NK-92 (cell line): ENCODE data around the gene TJP2.
"Not testable (repeated sequence)": the region's sequence is repeated elsewhere in the genome, so short reads cannot be mapped to it uniquely, and the experiment has no call there.

Source experiments
- DNase-seq: peaks from one replicate; lab custom pipeline; 2025; ENCODE audit not compliant: unreplicated experiment; lab: John Stamatoyannopoulos, UW

The TJP2 gene

DNA sequence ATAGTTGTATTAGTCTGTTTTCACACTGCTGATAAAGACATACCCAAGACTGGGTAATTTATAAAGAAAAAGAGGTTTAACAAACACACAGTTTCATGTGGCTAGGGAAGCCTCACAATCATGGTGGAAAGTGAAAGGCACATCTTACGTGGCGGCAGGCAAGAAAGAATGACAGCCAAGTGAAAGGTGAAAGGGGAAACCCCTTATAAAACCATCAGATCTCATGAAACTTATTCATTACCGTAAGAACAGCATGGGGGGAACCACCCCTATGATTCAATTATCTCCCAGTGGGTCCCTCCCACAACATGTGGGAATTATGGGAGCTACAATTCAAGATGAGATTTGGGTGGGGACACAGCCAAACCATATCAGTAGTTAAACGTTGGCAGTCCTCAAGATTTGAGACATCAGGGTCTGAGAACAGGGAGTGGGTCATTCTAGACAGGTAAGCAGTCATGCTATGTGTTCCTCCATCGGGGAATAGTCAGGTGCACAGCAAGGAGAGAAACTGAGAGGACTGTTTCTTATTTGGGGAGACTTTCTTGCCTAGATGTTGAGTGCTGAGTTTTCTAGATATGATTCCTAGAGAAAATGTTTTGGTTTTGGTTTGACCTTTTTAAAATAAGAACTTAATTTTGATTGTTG is 105.1 kb downstream of the TJP2 start:
- no peak for DNase-seq

DNA sequence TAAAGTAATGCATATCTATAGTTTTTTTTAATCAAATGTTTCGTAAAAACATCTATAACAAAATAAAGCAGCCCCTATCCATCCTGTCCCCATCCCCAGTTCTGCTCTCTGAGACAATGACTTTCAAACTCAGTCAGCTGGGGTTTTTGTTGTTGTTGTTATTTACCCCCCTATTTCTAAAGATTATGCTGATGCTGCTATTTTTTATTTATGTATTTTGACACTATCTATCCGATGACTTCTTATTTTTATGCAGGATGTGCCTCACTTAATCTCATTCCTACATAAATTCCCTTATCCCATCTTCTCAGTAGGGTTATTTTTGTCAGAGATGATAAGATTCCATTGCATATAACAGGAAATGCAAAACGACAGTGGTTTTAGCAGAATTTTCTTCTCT is 105.7 kb downstream of the TJP2 start:
- no peak for DNase-seq

DNA sequence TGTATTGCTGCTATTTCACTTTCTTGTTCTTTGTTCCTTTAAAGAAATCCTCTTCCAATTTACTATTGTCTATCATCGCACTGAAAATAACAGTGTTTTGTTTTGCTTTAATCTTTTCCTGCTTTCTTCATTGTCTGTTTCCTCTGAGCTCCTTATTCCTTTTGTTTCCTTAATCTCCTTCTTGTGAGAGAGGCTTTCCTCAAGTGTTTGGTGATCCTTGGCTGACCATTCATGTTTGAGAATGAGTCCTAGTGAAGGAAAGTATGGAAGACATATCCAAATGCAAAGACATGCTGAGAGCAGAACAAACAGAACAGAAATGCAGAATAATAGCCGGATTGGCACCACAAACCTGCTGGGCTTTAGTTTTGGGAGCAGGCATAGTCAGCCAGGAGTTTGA is 108.9 kb downstream of the TJP2 start:
- no peak for DNase-seq

DNA sequence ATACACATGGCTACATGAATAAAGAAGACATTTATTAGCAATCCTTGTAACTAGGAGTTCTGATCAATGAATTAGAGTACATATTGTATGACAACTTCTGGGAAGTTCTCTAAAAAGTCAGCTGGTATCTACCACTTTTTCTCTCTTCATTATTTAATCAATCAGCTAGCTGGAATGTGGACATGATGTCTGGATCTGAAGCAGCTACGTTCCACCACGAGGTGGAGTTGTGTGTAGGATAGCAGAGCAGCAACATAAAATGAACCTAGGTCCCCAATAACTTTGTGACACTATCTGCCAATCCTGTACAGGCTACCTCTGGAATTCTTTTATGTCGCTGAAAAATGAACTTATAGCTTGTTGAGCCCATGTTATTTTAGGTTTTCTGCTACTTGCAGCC is 118.0 kb downstream of the TJP2 start:
- DNase-seq, result no peak

DNA sequence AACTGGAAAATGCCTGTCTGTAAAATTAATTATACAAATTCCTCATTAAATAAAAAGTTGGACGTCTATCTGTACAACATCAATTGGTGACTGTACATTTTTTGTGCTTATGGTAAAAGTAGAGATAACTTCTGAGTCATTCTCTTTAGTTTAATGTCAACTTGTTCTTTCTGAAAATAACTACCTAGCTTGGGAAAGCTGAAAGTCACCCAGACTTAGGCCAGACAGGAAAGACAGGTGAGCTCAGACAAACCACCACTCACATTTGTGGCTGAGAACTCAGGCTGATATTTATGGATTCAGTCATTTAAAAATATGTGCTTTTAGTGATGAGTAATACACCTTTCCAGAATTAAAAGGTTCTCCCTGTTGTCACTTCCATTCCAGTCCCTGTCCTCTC is 119.1 kb downstream of the TJP2 start:
- DNase-seq, result no peak

DNA sequence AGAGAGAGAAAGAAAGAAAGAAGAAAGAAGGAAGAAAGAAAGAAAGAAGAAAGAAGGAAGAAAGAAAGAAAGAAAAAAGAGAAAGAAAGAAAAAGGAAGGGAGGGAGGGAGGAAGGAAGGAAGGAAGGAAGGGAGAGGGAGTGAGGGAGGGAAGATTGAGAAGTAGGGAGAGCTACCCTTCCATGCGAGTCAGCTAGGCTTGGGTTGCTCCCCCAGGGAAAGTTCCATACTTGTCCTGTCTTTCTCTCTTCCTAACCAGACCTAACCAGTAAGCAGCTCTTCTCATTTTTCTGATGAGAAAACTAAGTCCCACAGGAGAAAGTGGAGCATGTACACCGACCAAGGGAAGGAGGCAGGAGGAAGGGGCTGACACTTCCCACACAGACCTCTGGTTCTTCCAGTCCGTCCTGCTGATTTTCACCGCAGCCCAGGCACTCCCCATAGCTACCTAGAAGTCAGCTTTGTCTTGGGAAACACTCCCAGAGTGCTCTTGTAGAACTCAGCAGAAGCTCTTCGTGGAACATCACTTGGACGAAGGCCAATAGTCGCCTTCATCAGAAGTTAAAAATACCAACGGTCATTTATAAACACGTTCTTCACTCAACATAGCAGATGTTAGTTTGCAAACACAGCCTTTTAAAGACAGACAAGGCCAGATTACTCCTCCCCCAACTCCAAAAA is 121.9 kb downstream of the TJP2 start:
- DNase-seq, result no peak

DNA sequence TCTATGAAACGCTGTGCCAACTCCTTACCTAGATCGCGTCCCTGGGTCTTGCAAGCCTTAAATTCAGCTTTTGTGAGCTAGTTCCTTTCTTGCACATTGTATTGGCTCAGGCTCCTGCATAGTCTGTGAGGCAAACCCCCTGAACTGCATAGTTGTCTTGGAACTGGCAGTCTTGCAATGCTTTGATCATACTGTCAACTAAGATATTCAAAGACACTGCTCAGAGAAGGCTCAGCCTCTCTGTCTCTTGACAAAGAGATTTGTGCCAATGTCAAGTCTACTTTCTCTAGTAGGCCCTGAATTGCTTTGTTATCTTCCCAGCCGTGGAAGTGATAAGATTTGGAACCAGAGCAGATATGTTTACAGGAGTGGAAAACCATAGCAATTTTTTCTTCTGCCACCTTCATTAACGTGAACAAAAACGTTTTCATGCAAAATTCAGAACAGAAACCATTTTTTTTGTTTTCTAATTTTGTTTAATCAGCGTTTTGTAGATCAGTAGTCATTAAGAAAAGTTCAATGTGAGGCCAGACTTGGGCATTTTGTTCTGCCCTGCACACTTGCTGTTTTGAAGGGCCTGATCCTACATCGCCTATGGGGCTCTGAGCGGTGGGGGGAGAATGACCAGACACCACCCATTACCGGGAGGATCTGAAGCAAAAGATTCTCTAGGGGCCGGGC is 123.4 kb downstream of the TJP2 start:
- DNase-seq, result no peak

DNA sequence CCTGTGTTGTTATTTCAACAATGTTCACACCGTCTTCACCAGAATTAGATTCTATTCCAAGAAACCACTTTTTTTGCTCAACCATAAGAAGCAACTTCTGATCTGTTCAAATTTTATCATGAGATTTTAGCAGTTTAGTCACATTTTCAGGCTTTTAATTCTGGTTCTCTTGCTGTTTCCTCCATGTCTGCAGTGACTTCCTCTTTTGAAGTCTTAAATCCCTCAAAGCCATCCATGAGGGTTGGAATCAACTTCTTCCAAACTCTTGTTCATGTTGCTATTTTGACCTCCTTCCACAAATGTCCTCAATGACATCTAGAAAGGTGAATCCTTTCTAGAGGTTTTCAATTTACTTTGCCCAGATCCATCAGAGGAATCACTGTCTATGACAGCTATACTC is 125.2 kb downstream of the TJP2 start:
- DNase-seq, result no peak

DNA sequence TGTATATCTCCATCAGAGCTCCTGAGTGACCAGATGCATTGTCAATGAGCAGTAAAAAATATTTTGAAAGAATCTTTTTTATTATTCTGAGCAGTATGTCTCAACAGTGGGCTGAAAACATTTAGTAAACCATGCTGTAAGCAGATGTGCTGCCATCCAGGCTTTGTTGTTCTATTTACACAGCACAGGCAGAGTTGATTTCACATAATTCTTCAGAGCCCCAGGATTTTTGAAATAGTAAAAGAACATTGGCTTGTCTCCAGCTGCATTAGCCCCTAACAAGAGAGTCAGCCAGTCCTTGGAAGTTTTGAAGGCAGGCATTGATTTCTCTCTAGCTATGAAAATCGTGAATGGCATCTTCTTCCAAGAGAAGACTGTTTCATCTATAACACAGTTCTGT is 125.7 kb downstream of the TJP2 start:
- no peak for DNase-seq

DNA sequence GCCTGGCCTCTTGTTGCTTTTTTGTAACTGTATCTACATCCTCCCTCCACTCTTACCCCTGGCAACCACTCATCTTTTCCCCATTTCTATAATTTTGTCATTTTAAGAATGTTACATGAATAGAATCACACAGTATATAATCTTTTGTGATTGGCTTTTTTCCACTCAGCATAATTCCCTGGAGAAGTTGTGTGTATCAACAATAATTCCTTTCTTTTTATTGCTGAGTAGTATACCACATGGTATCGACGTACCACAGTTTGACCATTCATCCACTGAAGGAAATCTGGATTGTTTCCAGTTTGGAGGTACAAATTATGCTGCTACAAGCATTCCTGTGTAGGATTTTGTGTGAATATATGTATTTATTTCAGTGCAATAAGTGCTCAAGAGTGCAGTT is 129.3 kb downstream of the TJP2 start:
- no peak for DNase-seq

DNA sequence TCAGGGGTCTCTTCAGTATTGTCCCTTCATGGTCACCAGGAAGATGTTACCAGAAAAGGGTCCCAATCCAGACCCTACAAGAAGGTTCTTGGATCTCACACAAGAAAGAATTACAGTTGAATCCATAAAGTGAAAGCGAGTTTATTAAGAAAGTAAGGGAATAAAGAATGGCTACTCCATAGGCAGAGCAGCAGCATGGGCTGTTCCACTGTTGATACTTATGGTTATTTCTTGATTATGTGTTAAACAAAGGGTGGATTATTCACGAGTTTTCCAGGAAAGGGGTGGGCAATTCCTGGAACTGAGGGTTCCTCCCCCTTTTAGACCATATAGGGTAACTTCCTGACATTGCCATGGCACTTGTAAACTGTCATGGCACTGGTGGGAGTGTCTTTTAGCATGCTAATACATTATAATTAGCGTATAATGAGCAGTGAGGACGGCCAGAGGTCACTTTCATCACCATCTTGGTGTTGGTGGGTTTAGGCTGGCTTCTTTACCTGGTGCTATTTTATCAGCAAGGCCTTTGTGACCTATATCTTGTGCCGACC is 132.9 kb downstream of the TJP2 start:
- not testable (repeated sequence) for DNase-seq

DNA sequence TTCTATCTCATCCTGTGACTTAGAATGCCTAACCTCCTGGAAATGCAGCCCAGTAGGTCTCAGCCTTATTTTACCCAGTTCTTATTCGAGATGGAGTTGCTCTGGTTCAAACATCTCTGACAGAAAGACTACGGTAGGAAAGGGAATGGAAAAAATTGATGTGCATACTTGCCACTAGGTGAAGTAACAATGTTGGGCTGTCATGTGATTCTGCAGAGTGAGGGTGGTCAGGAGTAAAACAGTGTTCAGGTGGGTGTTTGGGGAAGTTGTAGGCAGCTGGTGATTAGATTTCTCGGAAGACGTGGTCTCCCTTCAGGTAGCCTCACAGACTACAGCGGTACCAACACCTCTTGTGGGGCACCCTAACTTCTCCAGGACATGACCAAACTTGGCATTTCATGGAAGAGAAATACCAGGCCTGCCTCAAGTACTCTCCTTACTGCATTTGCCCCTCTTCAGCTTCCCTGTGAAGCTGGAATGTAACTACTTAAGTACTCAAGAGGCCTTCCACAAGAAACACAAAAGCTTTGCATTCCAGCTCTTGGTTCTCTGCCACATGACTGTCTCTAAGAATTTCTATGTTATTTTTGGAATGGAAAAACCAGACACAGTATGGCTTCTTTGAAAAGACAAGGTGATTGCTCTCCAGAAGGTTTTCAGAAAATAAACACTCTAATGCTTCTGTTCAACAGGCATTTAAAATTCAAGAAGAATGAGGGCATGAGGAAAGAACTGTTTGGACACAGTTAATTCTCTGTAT is 133.5 kb downstream of the TJP2 start:
- no peak for DNase-seq

DNA sequence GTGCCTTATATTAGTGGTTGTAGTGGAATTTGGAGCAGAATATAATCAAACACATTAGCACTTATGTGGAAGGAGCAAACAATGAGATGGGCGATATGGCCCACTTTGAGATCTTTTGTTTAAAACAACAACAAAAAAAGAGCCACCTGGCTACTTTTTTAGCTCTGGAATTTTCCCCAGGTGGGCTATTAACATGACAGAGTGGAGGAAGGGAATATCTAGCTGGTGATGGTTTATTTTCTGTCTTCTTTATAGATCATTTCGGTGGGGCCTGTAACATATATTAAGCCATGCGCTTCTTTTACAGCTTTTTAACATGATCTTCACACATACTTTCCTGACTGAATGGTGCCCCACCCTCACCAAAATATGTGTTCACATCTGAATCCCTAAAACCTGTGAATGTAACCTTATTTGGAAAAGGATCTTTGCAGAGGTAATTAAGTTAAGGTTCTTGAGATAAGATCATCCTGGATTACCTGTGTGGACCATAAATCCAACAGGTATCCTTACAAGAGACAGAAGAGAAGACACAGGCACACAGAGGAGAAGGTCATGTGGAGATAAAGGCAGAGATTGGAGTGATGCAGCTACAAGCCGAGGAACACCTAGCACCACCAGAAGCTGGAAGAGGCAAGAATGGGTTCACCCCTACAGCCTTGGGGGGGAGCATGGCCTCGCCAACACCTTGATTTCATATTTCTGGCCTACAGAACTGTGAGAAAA is 134.3 kb downstream of the TJP2 start:
- DNase-seq, result no peak

DNA sequence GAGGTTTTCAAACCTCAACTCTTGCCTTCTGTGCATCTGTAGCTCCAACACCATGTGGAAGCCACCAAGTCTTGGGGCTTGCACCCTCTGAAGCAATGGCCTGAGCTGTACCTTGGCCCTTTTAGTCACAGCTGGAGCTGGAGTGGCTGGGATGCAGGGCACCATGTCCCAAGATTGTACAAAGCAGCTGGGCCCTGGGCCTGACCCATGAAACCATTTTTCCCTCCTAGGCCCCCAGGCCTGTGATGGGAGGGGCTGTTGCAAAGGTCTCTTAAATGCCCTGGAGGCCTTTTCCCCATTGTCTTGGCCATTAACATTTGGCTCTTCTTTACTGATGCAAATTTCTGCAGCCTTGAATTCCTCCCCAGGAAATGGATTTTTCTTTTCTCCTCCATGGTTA is 139.1 kb downstream of the TJP2 start:
- DNase-seq, result no peak

DNA sequence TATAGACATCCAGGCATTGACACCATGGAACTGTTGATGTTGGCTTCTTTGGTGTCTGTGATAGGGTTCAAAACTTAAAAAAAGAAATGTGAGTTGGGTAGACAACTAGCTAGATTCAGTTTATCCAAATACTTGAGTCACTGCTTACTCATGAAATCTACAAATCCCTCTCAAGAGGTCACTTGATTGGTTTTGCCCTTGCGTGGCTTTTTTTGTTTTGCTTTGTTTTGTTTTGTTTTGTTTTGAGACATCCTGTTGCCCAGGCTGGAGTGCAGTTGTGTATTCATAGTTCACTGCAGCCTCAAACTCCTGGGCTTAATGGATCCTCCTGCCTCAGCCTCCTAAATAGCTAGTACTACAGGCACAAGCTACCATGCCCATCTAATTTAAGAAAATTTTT is 140.5 kb downstream of the TJP2 start:
- no peak for DNase-seq

DNA sequence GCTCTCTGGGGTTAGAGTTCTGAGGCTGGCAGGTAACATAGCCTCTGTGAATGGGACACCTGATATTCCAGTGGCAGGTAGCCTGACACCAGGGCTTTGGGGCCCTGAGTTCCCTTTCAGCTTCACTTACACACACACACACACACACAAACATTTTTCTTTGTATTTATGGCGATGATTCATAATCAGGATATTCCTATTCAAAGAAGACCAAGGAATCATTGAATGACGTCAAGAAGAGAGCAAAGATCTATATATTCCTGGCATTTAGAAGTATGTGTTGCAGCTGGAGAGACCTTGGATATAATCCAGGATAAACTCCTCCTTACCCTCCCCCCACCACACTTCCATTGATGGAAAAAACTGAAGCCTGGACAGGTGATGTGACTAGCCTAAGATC is 143.0 kb downstream of the TJP2 start:
- DNase-seq, result no peak

DNA sequence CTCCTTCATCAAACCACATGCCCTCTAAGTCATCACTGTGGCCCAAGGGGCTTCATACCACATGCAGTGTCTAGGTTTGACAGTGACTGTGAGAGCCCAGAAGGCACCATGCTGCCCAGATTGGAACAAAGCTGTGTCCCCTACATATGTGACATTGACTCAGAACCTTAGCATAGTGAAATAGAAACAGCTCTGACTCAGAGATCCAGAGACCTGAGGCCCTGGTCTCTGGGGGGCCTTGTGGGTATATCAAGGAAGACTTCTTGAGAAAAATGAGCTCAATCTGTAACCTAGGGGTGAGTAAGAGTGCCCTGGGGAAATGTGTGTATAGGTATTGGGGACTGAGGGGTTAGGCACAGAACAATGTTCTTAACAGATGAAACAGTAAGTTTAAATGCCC is 143.8 kb downstream of the TJP2 start:
- no peak for DNase-seq

DNA sequence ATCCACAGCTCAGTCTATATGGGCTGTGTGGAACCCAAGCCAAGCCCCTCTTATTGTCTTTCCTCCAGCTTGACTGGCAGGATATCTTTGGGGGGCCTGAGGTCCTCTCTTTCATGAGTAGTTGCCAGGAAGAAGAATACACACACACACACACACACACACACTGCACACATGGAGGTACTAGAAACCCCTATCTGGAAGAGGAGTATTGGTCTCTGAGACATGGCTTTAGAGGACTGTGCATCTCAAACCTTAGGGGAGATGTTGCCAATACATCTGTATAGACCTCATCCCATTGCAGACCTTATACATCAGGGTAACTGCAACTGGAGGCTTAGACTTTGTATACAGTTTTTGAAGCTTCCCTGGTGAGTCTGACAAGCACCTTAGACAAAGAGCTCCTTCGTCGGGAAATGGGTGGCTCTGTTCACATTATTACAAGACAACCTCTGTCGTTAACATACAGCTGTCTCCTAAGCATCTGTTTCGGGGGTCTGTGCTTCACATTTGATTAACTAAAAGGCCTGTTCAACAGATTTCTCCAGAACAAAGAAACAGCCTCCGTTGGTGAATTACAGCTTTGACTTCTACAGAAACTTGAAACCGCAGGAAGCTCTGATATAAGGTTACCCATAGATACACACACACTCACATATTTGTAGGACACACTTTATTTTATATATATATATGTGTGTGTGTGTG is 145.4 kb downstream of the TJP2 start:
- DNase-seq, result no peak

DNA sequence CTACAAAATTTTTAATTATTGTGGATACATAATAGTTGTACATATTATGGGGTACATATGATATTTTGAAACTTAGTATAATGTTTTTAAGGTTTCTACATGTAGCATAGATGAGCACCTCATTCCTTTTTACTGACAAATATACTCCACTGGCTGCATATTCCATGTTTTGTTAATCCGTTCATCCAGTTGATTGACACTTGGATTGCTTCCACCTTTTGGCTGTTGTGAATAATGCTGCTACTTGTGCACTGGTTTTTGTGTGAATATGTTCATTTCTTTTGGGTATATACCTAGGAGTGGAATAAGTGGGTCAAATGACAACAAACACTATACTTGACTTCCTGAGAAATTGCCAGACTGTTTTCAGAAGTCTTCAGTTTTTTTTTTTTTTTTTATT is 148.2 kb downstream of the TJP2 start:
- DNase-seq, result no peak

DNA sequence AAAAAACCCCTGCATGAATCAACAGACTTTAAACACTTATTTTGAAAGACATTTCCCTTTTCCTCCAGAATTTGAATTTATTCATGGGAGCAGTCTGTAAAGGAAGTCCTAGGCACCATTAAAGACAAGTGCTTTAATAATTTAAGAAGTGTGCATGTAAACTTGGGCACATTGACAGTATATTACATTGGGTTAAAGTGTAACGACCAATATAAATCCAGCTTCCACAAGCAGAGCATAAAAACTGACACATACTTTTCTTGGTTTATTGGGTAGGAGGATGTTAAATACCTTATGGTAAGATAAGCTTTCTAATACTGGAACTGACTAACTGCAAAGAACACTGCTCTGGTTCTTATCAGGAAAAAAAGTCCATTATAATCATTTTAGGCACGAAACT is 149.8 kb downstream of the TJP2 start:
- DNase-seq, result no peak
